T-helper 9 cell (primary cell): Measurements from ENCODE around the gene ZNF783.
"Not testable (repeated sequence)": the region's sequence is repeated elsewhere in the genome, so short reads cannot be mapped to it uniquely, and the experiment has no call there.

Experiments used
- DNase-seq: peaks from one replicate; pipeline ENCODE4 v3.0.0-alpha.2; 2020

Gene ZNF783

DNA sequence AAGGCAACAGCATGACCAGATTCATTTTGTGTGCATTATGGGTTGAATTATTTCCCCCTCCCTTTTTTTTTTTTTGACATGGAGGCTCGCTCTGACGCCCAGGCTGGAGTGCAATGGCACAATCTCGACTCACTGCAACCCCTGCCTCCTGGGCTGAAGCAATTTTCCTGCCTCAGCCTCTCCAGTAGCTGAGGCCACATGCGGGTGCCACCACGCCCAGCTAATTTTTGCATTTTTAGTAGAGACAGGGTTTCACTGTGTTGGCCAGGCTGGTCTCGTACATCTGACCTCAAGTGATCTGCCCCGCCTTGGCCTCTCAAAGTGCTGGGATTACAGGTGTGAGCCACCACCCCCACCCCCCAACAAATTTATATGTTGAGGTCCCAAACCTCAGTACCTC lies 42.0 kb downstream of the ZNF783 start:
- DNase-seq = no peak

DNA sequence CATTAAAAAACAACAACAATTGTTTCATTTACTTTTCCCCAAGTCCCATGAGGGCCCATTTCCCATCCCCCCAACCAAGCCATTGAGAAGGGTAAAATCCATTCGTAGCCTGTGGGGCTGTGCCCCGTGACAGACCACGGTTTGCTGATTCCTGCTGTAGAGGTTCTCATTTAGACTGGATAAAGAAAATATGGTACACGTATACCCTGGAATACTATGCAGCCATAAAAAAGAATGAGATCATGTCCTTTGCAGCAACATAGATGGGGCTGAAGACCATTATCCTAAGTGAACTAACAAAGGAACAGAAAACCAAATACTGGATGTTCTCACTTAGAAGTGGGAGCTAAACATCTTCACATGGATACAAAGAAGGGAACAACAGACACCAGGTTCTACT lies 44.9 kb downstream of the ZNF783 start:
- no peak for DNase-seq

DNA sequence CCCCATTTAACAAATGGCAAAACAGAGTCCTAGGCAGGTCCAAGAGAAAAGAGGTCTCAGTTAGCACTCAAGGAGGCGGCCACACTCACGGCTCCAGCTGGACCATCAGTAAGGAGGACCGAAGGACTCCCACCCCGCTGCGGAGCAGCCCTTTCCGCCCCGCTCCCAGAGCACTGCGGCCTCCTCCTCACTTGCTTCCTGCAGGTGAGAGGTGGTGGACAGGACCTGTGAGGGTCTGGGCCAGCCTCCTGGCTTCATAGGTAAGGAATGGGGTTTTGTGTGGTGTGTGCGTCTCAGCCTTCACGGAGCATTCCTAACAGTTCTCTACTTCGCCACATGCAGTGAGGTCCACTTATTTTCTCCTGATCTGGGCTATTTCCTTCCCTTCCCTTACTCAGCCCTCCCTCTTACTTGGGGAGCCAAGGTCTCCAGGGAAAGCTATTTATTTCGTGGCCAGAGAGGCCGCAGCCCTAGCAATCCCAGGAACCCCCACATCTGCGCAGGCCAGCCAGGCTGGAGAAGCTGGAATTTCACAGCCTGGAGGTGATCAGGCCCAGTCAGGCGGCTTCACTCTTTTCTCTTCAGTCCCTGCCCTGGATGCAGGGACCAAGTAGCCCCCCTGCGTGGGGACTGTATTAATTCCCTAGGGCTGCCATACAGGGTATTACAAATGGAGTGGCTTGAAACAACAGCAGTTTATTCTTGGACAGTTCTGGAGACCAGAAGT lies 45.9 kb downstream of the ZNF783 start:
- DNase-seq = no peak

DNA sequence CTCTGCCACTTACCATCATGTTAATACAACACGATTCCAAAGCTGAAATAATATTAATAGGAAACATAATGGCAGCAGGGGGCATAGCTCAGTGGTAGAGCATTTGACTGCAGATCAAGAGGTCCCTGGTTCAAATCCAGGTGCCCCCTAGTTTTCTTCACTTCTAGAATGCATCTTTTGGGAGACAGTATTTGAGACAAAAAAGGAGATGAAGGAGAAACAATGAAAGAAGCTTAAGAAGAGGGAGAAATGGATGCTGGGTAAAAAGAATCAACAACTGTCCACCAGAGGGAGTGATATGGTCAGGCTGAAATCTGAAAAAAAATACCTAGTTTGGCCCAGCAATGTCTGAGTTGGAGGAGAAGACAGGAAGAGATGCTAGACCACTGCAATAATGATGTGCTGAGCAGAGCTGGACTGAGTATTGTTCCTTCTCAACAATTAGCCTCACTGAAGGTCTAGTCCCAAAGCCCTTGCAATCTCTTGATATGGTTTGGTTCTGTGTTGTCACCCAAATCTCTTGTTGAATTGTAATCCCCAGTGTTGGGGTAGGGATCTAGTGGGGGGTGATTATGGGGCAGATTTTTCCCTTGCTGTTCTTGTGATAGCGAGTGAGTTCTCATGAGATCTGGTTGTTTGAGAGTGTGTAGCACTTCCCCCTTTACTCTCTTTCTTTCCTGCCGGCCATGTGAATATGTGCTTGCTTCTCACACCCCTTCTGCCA lies 48.3 kb downstream of the ZNF783 start:
- no peak for DNase-seq

DNA sequence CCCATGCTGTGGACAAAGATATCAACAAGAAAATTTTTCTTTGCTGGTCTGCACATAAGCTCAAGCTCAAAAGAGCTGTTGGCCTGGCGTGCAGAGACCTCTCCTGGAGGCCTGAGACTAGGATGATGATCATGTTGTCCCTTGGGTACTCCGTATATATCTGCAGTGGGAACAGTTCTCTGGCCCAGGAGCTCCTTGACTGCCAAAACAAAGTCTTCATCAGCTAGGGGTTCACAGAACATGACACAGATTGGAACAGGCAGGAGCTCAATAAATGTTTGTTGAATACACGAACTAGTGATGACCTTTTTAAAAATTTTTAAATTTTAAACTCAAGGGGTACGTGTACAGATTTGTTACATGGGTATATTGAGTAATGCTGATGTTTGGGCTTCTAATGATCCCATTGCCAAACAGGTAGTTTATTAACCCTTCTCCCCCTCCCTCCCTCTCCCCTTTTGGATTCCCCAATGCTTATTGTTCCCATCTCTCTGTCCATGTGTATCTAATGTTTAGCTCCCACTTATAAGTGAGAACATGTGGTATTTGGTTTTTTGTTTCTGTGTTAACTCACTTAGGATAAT lies 49.1 kb downstream of the ZNF783 start:
- DNase-seq = no peak

DNA sequence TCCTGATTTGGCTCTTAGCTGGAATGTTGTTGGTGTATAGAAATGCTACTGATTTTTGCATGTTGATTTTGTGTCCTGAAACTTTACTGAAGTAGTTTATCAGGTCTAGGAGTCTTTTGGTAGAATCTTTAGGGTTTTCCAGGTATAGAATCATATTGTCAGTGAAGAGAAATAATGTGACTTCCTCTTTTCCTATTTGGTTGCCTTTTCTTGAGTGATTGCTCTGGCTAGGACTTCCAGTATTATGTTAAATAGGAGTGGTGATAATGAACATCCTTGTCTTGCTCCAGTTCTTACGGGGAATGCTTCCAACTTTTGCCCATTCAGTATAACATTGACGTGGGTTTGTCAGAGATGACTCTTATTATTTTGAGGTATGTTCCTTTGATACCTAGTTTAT lies 52.0 kb downstream of the ZNF783 start:
- DNase-seq = no peak

DNA sequence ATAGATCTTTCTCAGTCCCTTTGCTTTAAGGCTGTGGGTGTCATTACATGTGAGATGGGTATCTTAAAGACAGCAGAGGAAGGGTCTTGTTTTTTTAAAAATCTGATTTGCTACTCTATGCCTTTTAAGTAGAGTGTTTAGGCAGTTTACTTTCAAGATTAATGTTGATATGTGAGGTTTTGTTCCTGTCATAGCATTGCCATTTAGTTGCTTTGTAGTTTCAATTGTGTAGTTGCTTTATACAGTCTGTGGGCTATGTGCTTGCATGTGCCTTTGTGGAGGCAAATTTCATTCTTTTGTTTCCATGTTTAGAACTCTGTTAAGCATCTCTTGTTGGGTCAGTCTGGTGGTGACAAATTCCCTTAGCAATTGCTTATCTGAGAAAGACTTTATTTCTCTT lies 54.6 kb downstream of the ZNF783 start:
- DNase-seq = no peak

DNA sequence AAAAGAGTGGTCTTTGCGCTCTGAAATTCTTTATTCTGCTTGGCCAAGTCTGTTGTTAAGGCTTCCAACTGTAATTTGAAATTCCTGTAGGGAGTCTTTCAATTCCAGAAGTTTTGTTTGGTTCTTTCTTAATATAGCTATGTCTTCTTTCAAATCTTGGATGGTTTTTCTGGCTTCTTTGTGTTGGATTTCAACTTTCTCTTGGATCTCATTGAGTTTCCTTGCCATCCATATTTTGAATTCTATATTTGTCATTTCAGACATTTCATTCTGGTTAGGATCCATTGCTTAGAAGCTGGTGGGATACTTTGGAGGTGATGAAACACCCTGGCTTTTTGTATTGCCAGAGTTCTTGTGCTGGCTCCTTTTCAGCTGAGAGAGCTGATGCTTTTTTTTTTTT lies 55.5 kb downstream of the ZNF783 start:
- no peak for DNase-seq

DNA sequence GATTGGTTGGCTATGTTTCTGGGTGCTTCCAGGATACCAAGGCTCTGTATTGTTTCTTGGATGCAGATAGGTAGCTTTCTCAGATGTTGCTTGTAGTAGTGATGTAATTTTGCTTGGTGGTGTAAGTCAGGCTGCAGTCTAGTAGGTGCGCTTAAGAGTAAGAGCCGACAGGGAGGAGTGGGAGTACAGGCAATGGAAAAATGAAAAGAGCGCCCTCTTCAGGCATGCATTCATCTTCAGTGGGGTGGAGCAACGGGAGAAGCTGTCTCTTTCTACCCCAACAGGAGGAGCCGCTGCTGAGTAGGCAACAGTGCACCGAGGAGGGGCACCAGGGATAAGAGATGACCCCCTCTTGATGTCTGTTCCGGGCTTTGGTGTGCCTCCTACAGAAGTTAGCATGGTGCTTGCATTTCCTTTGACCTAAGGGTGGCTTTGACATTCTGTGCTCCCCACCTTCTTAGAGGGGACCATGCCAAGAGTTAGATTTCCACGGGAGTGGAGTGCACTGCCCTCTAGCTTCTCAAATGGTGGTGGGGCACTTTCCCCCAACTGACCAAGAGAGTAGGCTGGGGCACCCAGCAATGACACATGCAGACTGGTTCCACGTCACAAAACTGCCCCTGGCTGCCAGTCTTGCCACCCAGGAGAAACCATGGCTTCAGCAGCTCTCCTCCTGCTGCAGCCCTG lies 56.1 kb downstream of the ZNF783 start:
- DNase-seq = no peak

DNA sequence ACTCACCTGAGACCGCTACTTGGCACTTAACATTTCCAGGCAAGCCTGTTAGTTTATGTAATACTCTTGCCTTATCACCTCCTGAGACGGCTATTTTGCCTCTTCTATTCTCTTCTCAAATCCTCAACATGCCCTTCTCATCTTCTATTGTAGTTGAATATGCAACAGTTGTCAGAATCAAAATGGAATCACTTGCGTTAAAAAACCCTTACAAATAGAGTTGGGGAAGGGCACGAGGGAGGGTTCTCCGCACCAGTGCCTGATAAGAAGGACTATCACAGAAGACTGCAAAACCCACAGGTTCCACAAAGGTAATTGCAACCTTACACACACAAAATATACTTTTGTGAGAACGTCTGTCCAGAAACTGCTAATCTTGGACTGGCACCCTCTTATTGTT lies 57.4 kb downstream of the ZNF783 start:
- DNase-seq = no peak

DNA sequence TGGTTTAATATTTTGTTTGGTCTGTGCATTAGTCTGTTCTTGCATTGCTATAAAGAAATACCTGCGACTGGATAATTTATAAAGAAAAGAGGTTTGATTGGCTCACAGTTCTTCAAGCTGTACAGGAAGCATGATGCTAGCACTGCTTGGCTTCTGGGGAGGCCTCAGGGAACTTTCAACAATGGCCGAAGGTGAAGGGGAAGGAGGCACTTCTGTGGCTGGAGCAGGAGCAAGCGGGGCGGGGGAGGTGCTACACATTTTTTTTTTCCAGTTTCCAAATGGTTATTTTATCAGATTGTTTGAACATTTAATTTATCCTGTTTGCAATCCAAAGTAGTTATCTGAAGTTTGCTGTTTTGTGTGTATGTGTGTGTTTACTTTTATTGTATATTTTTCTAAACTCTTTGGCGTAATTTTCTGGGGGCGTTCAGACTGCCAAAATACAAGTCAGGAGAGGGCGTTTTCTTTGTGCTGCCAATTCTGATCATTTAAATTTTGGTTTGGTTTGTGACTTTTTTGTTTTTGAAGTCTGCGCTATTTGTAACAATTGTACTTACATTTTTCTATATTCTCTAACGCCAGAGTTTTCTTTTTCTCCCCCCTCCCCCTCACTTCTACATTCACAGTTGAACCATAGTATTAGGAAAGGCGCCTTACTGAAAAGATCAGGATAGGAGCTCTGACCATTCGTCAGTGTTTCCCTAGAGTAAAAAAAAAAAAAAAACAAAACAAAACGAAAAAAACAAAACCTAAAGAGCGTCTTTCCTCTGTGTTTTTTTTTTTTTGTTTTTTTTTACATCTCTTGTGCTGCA lies 58.5 kb downstream of the ZNF783 start:
- DNase-seq = no peak

DNA sequence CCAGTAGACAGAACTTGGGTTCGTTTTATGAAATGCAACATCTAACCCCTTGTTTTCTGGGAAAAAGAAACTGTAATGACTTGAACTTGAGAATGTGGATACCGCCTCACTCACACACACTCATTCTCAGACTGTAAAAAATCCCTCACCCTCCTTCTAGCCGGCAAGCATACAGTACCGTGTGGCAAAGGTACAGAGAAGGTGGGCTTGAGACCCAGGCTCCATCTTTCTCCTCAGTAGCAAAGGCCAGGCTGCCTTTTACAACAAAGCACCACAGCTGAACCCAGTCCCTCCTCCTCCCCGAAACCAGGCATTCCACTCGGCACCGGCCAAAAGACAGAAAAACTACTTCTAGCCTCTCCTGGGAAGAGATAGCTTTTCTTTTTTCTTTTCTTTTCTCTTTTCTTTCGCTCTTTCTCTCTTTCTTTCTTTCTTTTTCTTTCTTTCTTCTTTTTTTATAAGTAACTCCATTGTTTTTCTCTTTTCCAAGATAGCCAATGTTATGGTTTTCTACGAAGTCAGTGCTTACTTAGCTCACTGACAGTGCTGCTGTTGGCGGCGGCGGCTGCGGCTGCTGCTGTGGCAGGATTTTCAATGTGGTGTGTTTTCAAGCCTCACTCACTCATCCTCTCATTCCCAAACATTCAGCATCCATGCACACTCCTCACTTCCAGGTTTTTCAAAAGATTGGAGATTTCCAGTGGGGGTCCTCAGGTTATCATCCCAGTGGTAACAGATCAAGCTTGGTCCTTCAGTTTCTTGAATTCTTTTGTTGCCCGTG lies 59.3 kb downstream of the ZNF783 start:
- not testable (repeated sequence) for DNase-seq

DNA sequence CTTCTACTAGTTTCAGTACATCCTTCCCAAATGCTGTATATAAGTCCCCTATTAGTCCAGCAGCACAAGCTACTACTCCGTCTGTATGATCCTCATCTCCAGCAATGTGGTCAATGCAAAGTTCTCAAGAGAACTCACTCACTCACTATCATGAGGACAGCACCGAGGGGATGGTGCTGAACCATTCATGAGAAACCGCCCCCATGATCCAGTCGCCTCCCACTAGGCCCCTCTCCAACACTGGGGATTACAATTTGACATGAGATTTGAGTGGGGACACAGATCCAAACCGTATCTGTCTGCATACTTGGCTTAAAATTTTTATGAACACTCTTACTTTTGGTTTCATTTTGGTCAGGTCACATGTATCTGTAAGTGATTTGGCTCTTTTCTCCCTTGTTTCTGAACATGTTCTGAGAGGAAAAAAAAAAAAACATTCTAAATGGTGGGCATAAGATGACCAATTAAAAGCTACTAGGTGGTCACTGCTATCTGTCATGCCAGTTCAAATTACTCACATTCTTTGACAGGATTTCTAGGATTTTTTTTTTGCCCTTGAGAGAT lies 60.1 kb downstream of the ZNF783 start:
- DNase-seq = no peak

DNA sequence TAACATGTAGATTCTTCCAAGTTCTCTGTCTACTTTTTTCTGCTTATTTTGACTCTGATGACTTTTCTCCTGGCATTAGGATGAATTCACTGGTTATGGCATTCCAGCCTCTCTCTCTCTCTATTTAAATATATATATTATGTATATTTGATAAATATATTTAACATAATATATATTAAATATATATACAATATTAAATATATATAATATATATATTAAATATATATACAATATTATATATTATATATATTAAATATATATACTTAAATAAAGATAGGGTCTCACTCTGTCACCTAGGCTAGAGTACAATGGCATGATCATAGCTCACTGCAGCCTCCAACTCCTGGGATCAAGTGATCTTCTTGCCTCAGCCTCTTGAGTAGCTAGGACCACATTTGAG lies 60.7 kb downstream of the ZNF783 start:
- DNase-seq = no peak

DNA sequence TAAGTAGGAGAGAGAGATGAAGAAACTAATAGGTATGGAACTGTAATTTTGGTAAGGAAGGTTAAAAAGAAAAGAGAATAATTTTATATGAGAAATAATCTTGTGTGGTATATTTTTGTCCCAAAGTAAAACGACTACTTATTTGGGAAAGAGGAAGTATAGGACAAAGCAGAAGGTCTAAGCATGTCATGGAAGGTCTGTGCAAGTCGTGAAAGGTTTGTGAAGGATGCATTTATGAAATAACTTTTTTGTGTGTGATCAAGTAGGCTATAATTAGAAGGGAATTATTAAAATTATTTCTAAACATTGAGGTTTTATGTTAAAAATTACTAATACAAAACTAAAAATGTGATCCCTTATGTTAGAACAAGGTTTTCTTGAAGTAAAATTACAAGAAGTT lies 63.3 kb downstream of the ZNF783 start:
- DNase-seq = no peak

DNA sequence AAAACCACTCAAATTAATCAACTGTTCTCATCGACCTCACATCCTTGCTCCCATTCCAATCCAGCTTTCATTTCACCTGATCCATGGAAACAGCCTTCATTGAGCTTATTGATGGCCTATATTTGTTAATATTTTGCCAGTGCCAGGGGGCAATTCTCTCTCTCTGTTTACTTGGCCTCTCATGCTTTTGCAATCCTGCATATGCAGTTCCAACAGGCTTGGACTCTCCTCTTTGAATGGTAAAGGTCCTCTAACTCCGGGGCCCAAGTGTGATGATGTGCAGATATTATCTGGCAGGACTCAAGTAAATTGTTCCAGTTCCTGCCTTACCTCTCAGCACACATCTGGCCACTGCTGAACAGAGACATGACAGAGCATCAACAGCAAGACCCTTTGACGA lies 67.3 kb downstream of the ZNF783 start:
- no peak for DNase-seq

DNA sequence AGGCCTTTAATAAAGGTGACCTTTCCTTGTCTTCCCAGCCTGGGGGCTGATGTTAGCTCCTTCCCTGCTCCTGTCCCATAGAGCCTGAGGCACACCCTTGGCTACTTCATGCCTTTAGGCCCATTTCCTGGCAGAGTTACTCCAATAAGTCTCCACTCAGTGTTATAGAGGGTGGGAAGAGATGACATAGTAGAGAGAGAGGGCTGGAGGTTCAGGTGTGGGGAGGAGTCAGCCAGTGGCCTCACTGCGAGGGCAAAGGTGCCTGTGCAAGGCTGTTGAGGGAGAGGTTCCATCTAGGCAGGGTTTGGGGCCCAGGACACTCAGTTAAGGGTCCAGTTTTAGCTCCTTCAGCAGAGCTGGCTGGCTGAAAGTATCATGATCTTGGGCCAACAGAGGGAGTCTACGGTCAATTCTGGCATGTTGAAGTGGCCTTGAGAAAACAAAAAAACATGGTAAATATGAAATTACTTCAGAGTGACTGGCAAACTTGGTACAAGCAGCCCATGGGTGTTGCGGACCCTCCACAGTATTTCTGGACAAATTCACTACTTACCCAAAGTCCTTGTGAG lies 67.9 kb downstream of the ZNF783 start:
- DNase-seq = no peak

DNA sequence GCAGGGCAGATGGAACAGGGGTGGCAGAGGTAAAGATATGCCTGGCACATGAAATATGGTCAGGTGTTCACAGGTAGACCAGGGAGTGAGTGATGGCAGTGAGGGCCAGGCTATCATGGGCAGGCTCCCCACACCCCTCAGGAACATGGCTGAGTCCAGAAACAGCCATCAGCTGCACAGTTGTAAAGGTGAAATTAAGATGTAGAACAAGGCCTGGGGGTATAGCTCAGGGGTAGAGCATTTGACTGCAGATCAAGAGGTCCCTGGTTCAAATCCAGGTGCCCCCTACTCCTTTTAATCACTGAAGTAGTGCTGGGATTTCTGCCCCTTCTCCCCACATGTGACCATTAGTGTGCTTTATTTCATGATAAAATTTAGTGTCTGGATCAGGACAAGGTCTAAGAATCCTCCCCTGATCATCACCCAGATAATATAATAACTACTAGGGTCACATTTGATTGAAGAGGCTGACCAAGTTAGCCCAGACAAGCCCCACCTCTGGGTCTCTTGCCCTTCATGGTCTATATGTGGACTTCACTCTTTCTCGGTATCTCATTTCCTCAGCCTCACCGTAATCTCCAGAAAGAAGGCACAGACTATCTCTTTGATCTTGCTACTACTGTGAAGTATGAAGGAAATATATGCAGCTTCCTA lies 69.0 kb downstream of the ZNF783 start:
- DNase-seq = no peak

DNA sequence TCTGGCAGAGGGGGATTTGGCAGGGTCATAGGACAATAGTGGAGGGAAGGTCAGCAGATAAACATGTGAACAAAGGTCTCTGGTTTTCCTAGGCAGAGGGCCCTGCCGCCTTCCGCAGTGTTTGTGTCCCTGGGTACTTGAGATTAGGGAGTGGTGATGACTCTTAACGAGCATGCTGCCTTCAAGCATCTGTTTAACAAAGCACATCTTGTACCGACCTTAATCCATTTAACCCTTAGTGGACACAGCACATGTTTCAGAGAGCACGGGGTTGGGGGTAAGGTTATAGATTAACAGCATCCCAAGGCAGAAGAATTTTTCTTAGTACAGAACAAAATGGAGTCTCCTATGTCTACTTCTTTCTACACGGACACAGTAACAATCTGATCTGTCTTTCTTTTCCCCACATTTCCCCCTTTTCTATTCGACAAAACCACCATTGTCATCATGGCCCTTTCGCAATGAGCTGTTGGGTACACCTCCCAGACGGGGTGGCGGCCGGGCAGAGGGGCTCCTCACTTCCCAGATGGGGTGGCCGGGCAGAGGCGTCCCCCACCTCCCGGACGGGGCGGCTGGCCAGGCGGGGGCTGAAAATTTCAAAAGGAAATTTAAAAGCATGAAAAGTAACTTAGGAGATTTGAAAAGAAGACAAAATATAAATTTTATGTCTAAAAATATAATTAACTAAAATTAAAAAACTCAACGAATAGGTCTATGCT lies 70.8 kb downstream of the ZNF783 start:
- DNase-seq = not testable (repeated sequence)

DNA sequence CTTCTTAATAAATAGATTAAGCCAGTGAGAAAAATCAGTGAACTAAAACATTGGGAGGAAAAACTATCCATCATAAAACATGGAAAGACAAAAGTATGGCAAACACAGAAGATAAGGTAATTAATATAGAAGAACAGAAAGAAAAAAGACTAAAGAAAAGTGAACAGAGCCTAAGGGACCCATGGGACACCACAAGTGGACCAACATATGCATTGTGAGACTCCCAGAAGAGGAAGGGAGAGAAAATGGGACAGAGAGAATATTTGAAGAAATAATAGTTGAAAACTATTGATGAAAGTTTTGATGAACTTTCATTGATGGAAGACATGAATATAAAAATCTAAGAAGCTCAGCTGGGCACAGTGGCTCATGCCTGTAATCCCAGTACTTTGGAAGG lies 71.3 kb downstream of the ZNF783 start:
- no peak for DNase-seq
